Measurements from ENCODE around the gene ALDH4A1.
A peak's percentile ranks its signal among the peaks of the same experiment; 100 is the strongest.

ALDH4A1 gene

DNA sequence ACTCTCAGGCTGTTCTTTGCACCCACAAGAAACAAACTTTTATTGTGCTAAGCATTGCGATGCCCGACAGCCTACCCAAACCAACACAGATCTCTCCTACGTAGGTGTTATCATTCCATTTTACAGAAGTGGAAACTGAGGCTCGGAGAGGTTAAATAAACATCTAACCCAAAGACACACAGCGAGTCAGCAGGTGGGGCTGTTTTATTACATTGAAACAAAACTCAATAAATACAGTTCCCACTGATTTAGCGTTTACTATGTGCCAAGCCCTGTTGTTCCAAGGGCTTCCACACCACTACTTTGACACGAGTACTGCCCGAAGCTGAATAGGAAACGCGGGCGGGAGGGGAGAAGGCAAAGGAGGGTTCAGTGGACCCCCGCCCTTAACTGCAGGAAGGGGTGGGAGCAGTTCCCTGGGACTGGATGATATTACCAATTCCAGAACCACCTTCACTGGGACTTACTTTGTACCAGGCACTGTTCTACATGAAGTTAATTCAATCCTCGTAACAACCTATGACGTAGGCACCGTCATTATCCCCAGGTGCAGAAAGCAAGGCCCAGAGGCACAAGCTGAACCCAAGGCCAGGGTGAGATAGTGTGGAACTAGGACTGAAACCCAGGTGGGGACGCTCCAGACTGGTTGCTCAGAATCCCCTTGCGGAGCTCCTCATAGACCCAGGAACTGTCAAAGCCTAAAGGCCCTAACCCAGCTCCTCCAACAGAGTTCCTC is 19.3 kb upstream of the ALDH4A1 start:
- TF ChIP-seq CTCF (conservative IDR thresholded peaks at IDR 0.05; ENCODE audit: low read length), result peak; percentile 16; the same call in 1 of the 2 replicates
- no peak for DNase-seq (ENCODE audit: low read depth)
- no peak overlapping the region; the same call in 1 of the 2 replicates for H3K4me3 ChIP-seq (ENCODE audit: low read length)

DNA sequence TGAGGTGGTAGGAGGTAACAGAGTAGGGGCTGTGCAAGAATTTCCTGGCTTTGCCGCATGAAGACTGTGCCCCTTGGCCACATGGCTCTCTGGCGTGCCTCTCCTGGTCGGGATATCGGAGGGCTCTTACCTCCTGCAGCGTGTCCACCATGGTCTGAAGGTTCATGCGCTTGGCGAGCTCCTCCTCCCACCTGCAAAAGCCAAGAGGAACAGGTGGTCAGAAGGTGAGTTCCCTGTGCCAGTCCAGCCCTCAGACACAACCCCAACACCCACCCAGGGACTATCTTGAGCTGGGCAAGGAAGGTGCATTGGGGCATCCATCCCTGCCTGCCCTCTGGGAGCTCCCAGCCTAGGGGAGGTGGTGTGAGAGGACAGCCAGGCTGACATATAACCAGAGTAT is 18.6 kb upstream of the ALDH4A1 start:
- DNase-seq (ENCODE audit: low read depth), result no peak
- H3K4me3 ChIP-seq (ENCODE audit: low read length), result no peak overlapping the region
- TF ChIP-seq CTCF (conservative IDR thresholded peaks at IDR 0.05; ENCODE audit: low read length), result no peak

DNA sequence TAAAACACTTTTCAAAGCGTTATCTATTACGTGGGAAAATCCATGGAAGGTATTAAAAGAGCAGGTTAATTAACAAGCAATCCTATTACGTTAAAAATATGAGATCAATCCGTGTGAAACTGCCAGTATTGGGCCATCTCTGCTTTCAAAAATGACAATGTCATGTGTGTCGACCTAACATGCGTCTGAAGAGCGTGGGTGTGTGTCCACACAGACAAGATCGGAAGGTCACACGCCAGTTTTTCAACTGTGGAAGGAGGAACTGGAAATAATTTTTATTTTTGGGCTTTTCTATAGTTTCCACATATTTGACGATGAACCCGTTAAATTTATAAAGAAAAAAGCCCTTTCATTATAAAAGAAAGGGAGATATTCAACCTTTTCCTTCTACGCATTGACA is 17.6 kb upstream of the ALDH4A1 start:
- no peak overlapping the region for H3K4me3 ChIP-seq (ENCODE audit: low read length)
- no peak for TF ChIP-seq CTCF (conservative IDR thresholded peaks at IDR 0.05; ENCODE audit: low read length)

GRCh38 chr1:18919197-18919905 is 17.0 kb upstream of the ALDH4A1 start:
- TF ChIP-seq CTCF (conservative IDR thresholded peaks at IDR 0.05; ENCODE audit: low read length), result no peak
- DNase-seq (ENCODE audit: low read depth), result no peak
- no peak overlapping the region for H3K4me3 ChIP-seq (ENCODE audit: low read length)

More for the DNA sequence above, 17.6 kb upstream of the ALDH4A1 start:
- no peak for DNase-seq (ENCODE audit: low read depth)

- no peak for DNase-seq (ENCODE audit: low read depth)
- H3K4me3 ChIP-seq (ENCODE audit: low read length), result no peak overlapping the region
- no peak for TF ChIP-seq CTCF (conservative IDR thresholded peaks at IDR 0.05; ENCODE audit: low read length)
Measured at GRCh38 chr1:18918417-18918816, 16.1 kb upstream of the ALDH4A1 start.

- no peak for TF ChIP-seq CTCF (conservative IDR thresholded peaks at IDR 0.05; ENCODE audit: low read length)
- H3K4me3 ChIP-seq (ENCODE audit: low read length), result no peak overlapping the region
- DNase-seq (ENCODE audit: low read depth), result no peak
Measured at GRCh38 chr1:18917071-18917799, 14.9 kb upstream of the ALDH4A1 start.

Data from AG10803 (cell line).